PFSK-1 (cell line): ENCODE data around the gene RNASE1.

Experiments used
- FOXP2 ChIP-seq: optimal IDR thresholded peaks from 2 replicates; pipeline ENCODE3; 2011; ENCODE audit warnings: borderline replicate concordance, control low read depth, inconsistent platforms; ENCODE audit not compliant: insufficient read depth; ENCODE audit errors: extremely low read length, extremely low read depth
- POLR2AphosphoS5 ChIP-seq: IDR thresholded peaks from 2 replicates; pipeline ENCODE4 v1.6.1; 2012; ENCODE audit warnings: low read depth, mild to moderate bottlenecking, control low read depth, low read length, moderate library complexity
- SIN3A ChIP-seq: IDR thresholded peaks from 2 replicates; pipeline ENCODE4 v1.6.1; 2012; ENCODE audit warnings: mild to moderate bottlenecking, low read length, moderate library complexity, borderline replicate concordance; ENCODE audit not compliant: insufficient read depth
- TAF1 ChIP-seq: IDR thresholded peaks from 2 replicates; pipeline ENCODE4 v1.6.1; 2012; ENCODE audit warnings: low read length, control low read depth, borderline replicate concordance; ENCODE audit not compliant: insufficient read depth
- TF ChIP-seq, protein P1 (sequence below), 2 experiments: IDR thresholded peaks; 2 replicates each; pipeline versions ENCODE4 v1.6.1 to v1.8.0; 2011 to 2012; ENCODE audit warnings: low read depth in 2 of 2, low read length in 2 of 2, control low read depth in 1 of 2, inconsistent platforms in 1 of 2, mild to moderate bottlenecking in 1 of 2, moderate library complexity in 1 of 2; ENCODE audit not compliant: insufficient read depth in 1 of 2

Gene RNASE1

DNA sequence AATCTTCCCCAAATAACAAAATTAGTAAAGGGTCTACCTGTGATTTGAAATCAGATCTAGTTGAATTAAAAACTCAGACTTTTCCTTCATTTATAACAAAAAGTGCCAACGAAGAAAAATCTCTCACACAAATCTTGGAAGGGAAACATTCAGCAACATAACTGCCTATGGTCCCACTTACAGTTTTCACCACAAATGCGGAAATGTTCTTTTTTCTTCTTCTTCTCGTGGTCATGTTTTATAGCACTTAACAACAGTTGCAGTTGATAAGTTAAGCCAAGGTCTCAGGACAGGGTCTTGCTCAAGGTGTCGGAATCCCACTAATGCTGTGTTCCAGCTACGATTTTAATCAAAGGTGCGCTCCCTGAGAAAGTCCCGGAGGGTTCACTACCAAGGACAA, 11.5 kb downstream of the RNASE1 start:
- TF ChIP-seq POLR2AphosphoS5: no peak
- TF ChIP-seq SIN3A: no peak
- TF ChIP-seq, protein P1, sequence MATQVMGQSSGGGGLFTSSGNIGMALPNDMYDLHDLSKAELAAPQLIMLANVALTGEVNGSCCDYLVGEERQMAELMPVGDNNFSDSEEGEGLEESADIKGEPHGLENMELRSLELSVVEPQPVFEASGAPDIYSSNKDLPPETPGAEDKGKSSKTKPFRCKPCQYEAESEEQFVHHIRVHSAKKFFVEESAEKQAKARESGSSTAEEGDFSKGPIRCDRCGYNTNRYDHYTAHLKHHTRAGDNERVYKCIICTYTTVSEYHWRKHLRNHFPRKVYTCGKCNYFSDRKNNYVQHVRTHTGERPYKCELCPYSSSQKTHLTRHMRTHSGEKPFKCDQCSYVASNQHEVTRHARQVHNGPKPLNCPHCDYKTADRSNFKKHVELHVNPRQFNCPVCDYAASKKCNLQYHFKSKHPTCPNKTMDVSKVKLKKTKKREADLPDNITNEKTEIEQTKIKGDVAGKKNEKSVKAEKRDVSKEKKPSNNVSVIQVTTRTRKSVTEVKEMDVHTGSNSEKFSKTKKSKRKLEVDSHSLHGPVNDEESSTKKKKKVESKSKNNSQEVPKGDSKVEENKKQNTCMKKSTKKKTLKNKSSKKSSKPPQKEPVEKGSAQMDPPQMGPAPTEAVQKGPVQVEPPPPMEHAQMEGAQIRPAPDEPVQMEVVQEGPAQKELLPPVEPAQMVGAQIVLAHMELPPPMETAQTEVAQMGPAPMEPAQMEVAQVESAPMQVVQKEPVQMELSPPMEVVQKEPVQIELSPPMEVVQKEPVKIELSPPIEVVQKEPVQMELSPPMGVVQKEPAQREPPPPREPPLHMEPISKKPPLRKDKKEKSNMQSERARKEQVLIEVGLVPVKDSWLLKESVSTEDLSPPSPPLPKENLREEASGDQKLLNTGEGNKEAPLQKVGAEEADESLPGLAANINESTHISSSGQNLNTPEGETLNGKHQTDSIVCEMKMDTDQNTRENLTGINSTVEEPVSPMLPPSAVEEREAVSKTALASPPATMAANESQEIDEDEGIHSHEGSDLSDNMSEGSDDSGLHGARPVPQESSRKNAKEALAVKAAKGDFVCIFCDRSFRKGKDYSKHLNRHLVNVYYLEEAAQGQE (IDR thresholded peaks at IDR 0.05; ENCODE audit: insufficient read depth in 1 of 2, low read depth in 2 of 2, low read length in 2 of 2): no peak
- no peak for TF ChIP-seq FOXP2
- TF ChIP-seq TAF1: no peak

DNA sequence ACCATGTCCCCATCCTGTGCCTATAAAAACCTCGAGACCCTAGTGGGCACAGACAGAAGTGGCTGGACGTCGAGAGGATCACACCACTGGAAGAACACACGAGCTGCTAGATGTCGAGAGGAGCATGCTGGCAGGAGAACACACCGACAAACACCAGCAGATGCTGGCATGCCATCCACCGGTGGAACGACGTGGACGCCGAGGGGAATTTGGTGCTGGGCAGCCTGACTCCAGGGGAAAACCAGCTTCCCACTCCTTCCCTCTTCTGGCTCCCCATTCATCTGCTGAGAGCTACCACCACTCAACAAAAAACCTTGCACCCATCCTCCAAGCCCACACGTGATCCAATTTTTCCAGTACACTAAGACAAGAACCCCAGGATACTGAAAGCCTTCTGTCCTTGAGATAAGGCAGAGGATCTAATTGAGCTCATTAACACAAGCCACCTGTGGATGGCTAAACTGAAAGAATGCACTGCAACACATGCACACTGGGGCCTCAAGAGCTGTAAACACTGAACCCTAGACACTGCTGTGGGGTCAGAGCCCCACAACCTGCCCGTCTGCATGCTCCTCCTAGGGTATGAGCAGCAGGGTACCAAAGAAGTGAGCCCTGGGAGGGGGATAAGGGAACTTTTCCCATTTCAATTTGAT, 12.1 kb downstream of the RNASE1 start:
- TF ChIP-seq TAF1 (no peak), SIN3A (no peak), POLR2AphosphoS5 (no peak), FOXP2 (no peak)
- TF ChIP-seq, protein P1 (IDR thresholded peaks at IDR 0.05; ENCODE audit: insufficient read depth in 1 of 2, low read depth in 2 of 2, low read length in 2 of 2): no peak

DNA sequence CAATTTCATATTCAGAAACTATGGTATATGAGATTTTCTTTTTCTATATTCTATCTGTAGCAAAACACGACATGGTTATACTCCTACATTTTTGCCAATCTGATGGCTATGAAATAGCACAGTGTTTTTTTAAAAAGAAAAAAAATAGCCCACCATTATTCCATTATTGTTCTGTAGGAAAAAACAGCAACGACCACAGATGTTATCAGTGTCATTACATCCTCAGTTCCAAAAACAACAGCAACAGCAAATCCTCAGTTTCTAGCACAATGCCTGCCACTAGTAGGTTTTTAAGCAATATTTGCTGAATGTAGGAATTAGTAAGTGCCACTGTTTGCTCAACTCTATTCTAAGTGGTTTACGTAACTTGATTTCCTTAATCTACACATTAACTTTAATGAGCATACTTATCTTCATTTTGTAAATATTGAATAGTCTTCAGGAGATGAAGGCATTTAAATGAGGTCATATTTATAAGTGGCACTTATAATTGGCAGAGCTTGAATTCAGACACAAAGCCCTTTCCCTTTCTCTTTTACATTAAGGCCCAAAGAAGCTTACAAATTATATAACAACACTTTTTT, 13.3 kb downstream of the RNASE1 start:
- no peak for TF ChIP-seq TAF1
- TF ChIP-seq FOXP2: no peak
- no peak for TF ChIP-seq POLR2AphosphoS5
- no peak for TF ChIP-seq SIN3A
- TF ChIP-seq, protein P1 (IDR thresholded peaks at IDR 0.05; ENCODE audit: insufficient read depth in 1 of 2, low read depth in 2 of 2, low read length in 2 of 2): no peak

DNA sequence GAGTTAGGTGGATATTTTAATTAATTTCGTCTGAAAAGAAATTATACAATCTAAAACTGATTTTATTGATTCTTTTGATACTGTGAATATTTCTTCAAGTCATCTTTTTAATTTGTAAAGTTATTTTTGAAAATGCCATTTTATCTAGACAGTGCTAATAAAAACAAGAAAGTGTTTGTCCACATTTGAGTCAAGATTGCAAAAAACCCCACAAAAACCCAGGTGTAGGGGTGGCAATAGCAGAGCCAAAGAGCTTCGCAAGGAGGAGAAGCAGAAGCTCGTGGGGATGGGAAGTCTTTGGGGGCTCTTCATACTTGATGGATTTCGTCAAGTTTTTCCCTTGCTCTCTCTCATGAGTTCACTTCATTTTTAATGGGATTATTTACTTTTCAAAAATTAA, 15.6 kb downstream of the RNASE1 start:
- no peak for TF ChIP-seq FOXP2
- no peak for TF ChIP-seq POLR2AphosphoS5

DNA sequence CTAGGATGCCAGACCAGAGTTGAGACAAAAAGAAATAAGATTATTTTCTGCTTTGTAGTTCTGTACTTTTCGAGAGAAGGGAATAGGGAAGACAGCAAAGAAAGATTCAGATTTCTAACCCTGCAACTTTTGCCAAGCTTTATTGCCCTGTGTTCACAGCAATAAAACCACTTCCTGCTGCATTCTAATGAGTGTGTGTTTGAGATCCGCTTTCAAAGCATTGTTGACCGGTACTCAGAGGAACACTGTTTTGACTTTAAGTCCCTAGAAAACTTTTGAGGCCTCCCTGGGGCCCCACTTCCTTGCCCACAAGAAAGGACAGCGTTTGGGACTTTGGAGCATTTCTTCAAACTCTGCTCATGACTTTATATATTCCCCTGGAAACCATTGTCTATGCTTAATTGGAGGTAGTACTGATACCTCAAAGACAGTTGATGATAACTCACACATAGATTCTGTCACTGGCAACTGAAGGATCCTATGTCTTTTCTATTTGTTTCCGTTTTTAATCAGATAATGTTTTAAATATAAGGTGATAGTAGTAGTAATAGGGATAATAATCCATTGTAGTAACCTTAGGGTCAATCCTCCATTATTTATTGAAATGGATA, 20.3 kb downstream of the RNASE1 start:
- no peak for TF ChIP-seq TAF1
- TF ChIP-seq, protein P1 (IDR thresholded peaks at IDR 0.05; ENCODE audit: insufficient read depth in 1 of 2, low read depth in 2 of 2, low read length in 2 of 2): no peak
- TF ChIP-seq POLR2AphosphoS5: no peak
- TF ChIP-seq SIN3A: no peak
- no peak for TF ChIP-seq FOXP2
